H1 (cell line): ENCODE data around the gene DBF4. TPM values are rescaled to one million over a fixed set of nuclear protein-coding genes. Genes with fewer than 3 reads are reported as not detected.

Source experiments
- CHD2 ChIP-seq: IDR thresholded peaks from 2 replicates; pipeline ENCODE4 v1.6.1; 2012; ENCODE audit warnings: low read length, improper control_type of control experiment
- EZH2 ChIP-seq: fragments of 200-600 bp; sonication (generic); IDR thresholded peaks from 2 replicates; pipeline ENCODE4 v1.7.1; 2012; ENCODE audit warnings: low read depth, mild to moderate bottlenecking, moderate library complexity, low read length, inconsistent platforms; ENCODE audit not compliant: severe bottlenecking
- JUND ChIP-seq: IDR thresholded peaks from 2 replicates; pipeline ENCODE4 v1.6.1; 2011; ENCODE audit warnings: mild to moderate bottlenecking, improper control_type of control experiment, low read length
- KDM1A ChIP-seq: fragments of 200-600, 300-600 bp; sonication (generic); IDR thresholded peaks from 2 replicates; pipeline ENCODE4 v1.7.1; 2016; ENCODE audit warnings: mild to moderate bottlenecking, low read length, borderline replicate concordance
- KDM4A ChIP-seq: IDR thresholded peaks from one replicate; pipeline ENCODE4 v1.7.1; 2012; ENCODE audit warnings: low read depth, mild to moderate bottlenecking, moderate library complexity, low read length, inconsistent platforms; ENCODE audit not compliant: severe bottlenecking
- SIN3A ChIP-seq, 2 experiments: IDR thresholded peaks in 1 of 2; conservative IDR thresholded peaks in 1 of 2; 2 replicates each; pipeline ENCODE4 v1.6.1; 2011 to 2012; ENCODE audit warnings: low read length in 2 of 2, improper control_type of control experiment in 1 of 2, low read depth in 1 of 2, mild to moderate bottlenecking in 1 of 2
- SIRT6 ChIP-seq: IDR thresholded peaks from one replicate; pipeline ENCODE4 v1.7.1; 2012; ENCODE audit warnings: low read length, inconsistent platforms
- SIX5 ChIP-seq: IDR thresholded peaks from 2 replicates; pipeline ENCODE4 v1.6.1; 2011; ENCODE audit warnings: mild to moderate bottlenecking, low read depth, low read length
- polyA plus RNA-seq, 7 experiments: library from polyadenylated mRNA; depleted of rRNA in 3 of 7; stranded (reverse) in 5 of 7; unstranded in 2 of 7; fragments of >200 nt in 5 of 7; fragments of 200-250 nt in 2 of 7; gene quantifications; 1 replicate in 5 of 7; 2 replicates in 1 of 7; 4 replicates in 1 of 7; pipeline versions ENCODE4 v1.2.1 to v1.2.3, GENCODE V29; 2011 to 2013; ENCODE audit warnings: missing spikeins in 2 of 7, mixed read lengths in 2 of 7
- total RNA-seq: library from RNA; stranded (reverse); fragmentation: NEBNext Ultra II Directional; extraction: Animal tissue kit (Norgen Biotek cat#: 25700); gene quantifications from 2 replicates; pipeline ENCODE4 v1.2.1, GENCODE V29; 2021
- TF ChIP-seq, protein P1 (sequence below): IDR thresholded peaks from 2 replicates; pipeline ENCODE4 v1.6.1; 2011; ENCODE audit warnings: low read length, improper control_type of control experiment
- TF ChIP-seq, protein P2 (sequence below): IDR thresholded peaks from 2 replicates; pipeline ENCODE4 v1.6.1; 2012; ENCODE audit warnings: inconsistent platforms

The DBF4 gene
- total and polyA plus RNA-seq, 2 of the 8 experiments (the other 6 are each of a cell fraction or from before 2014, with no cell fraction given), result 8.7 to 82.4 TPM

DNA sequence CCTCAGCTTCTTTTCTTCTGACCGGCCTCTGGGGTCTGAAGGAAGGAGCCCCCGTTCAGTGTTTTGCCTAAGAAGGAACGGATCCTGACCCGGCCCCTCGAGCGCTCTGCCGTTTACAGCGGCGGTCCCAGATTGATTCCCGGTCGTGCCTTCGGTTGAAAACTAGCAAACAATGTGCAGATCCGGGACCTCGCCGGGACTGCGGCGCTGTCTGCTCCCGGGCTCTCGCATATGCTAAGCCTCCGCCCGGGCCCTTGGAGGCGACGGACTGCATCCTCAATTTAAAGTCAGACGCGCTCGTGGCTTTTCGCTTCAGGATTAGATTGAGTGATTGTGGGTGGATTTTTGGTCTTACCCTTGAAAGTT lies 559 bp downstream of the DBF4 start (continued):
- TF ChIP-seq EZH2 (no peak), KDM4A (peak; percentile 43), CHD2 (no peak), SIN3A (conservative IDR thresholded peaks at IDR 0.05 in 1 of 2, IDR thresholded peaks at IDR 0.05 in 1 of 2; ENCODE audit: low read depth in 1 of 2, low read length in 2 of 2) (no peak; a peak in 1 of 4 replicates), JUND (no peak), SIX5 (no peak), SIRT6 (no peak), KDM1A (no peak)
- TF ChIP-seq, protein P1, sequence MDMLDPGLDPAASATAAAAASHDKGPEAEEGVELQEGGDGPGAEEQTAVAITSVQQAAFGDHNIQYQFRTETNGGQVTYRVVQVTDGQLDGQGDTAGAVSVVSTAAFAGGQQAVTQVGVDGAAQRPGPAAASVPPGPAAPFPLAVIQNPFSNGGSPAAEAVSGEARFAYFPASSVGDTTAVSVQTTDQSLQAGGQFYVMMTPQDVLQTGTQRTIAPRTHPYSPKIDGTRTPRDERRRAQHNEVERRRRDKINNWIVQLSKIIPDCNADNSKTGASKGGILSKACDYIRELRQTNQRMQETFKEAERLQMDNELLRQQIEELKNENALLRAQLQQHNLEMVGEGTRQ, result no peak
- TF ChIP-seq, protein P2, sequence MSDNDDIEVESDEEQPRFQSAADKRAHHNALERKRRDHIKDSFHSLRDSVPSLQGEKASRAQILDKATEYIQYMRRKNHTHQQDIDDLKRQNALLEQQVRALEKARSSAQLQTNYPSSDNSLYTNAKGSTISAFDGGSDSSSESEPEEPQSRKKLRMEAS, result peak; percentile 74; the same call in 1 of the 2 replicates
